ENCODE results near the gene GNAS.

GNAS gene

GRCh38 chr20:58854638-58855471 lies 2.3 kb downstream of the GNAS start:
- DNase-seq (ENCODE audit: low read depth), result no peak

- no peak for DNase-seq (ENCODE audit: low read depth)
Observed at GRCh38 chr20:58855506-58856389, 3.2 kb downstream of the GNAS start.

GRCh38 chr20:58863044-58863790 lies 10.7 kb downstream of the GNAS start:
- DNase-seq (ENCODE audit: low read depth), result no peak

GRCh38 chr20:58864346-58864745 lies 11.8 kb downstream of the GNAS start:
- DNase-seq (ENCODE audit: low read depth), result no peak

GRCh38 chr20:58865843-58866242 lies 13.3 kb downstream of the GNAS start:
- no peak for DNase-seq (ENCODE audit: low read depth)

- DNase-seq (ENCODE audit: low read depth), result no peak
Observed at GRCh38 chr20:58867211-58867610, 14.7 kb downstream of the GNAS start.

- no peak for DNase-seq (ENCODE audit: low read depth)
Observed at GRCh38 chr20:58868795-58869194, 16.3 kb downstream of the GNAS start.

- DNase-seq (ENCODE audit: low read depth), result no peak
Observed at GRCh38 chr20:58869662-58870227, 17.2 kb downstream of the GNAS start.

GRCh38 chr20:58870293-58871014 lies 17.9 kb downstream of the GNAS start:
- peak; percentile 72 for DNase-seq (ENCODE audit: low read depth)

- DNase-seq (ENCODE audit: low read depth), result no peak
Observed at GRCh38 chr20:58871533-58872102, 19.1 kb downstream of the GNAS start.

- no peak for DNase-seq (ENCODE audit: low read depth)
Observed at GRCh38 chr20:58874469-58874868, 22.0 kb downstream of the GNAS start.

GRCh38 chr20:58875111-58875510 lies 22.6 kb downstream of the GNAS start:
- no peak for DNase-seq (ENCODE audit: low read depth)

GRCh38 chr20:58875541-58876134 lies 23.1 kb downstream of the GNAS start:
- peak; percentile 82 for DNase-seq (ENCODE audit: low read depth)

- DNase-seq (ENCODE audit: low read depth), result peak; percentile 41
Observed at GRCh38 chr20:58876437-58876836, 23.9 kb downstream of the GNAS start.

- no peak for DNase-seq (ENCODE audit: low read depth)
Observed at GRCh38 chr20:58877050-58877975, 24.8 kb downstream of the GNAS start.

GRCh38 chr20:58877976-58878360 lies 25.5 kb downstream of the GNAS start:
- no peak for DNase-seq (ENCODE audit: low read depth)

GRCh38 chr20:58878399-58878798 lies 25.9 kb downstream of the GNAS start:
- DNase-seq (ENCODE audit: low read depth), result no peak

GRCh38 chr20:58880441-58880840 lies 27.9 kb downstream of the GNAS start:
- no peak for DNase-seq (ENCODE audit: low read depth)

GRCh38 chr20:58880994-58881752 lies 28.7 kb downstream of the GNAS start:
- no peak for DNase-seq (ENCODE audit: low read depth)
